Heart left ventricle (tissue), 16 donors: ENCODE results near the gene PDZD4. TPM values are rescaled to one million over a fixed set of nuclear protein-coding genes. Genes with fewer than 3 reads are reported as not detected.

Source experiments
- ATAC-seq, 4 donors: fragments of 200-7000 bp; cut with Tn5 transposase; one replicate each; pipeline ENCODE4 v1.9.1; 2020 to 2022; ENCODE audit warnings: moderate library complexity in 4 of 4, mild to moderate bottlenecking in 3 of 4, moderate number of reproducible peaks in 1 of 4
- DNase-seq, 5 donors: peaks; one replicate each; pipeline ENCODE4 v3.0.0-alpha.2; 2020
- H3K27ac ChIP-seq, 12 donors: fragments of 200-600 bp; sonication (generic) in 4 of 12; one replicate each; pipeline versions ENCODE4 v1.5.0 to v1.8.0; 2016 to 2022; ENCODE audit warnings: mild to moderate bottlenecking in 2 of 12
- H3K27me3 ChIP-seq, 9 donors: fragments of 200-600 bp; sonication (generic) in 2 of 9; one replicate each; pipeline versions ENCODE4 v1.5.1 to v1.8.0; 2016 to 2022; ENCODE audit warnings: mild to moderate bottlenecking in 3 of 9
- H3K36me3 ChIP-seq, 9 donors: fragments of 200-600 bp; sonication (generic) in 2 of 9; one replicate each; pipeline versions ENCODE4 v1.5.0 to v1.8.0; 2018 to 2022; ENCODE audit warnings: mild to moderate bottlenecking in 2 of 9
- H3K4me1 ChIP-seq, 12 donors: fragments of 200-600 bp; sonication (generic) in 4 of 12; one replicate each; pipeline versions ENCODE4 v1.5.0 to v1.8.0; 2016 to 2022; ENCODE audit warnings: mild to moderate bottlenecking in 3 of 12
- H3K4me3 ChIP-seq, 12 donors: fragments of 200-600 bp; sonication (generic) in 4 of 12; one replicate each; pipeline versions ENCODE4 v1.5.0 to v1.8.0; 2017 to 2022; ENCODE audit warnings: mild to moderate bottlenecking in 9 of 12, moderate library complexity in 4 of 12
- H3K9me3 ChIP-seq, 12 donors: fragments of 200-600 bp; sonication (generic) in 4 of 12; one replicate each; pipeline versions ENCODE4 v1.5.0 to v1.8.0; 2016 to 2022; ENCODE audit warnings: mild to moderate bottlenecking in 1 of 12
- CTCF ChIP-seq, 12 donors: fragments of 200-600 bp; sonication (generic) in 4 of 12; IDR thresholded peaks; one replicate each; pipeline versions ENCODE4 v1.5.0 to v1.8.0; 2018 to 2022; ENCODE audit warnings: antibody characterized with exemption in 12 of 12, mild to moderate bottlenecking in 5 of 12
- POLR2A ChIP-seq, 2 donors: fragments of 450-650 bp; IDR thresholded peaks; one replicate each; pipeline ENCODE4 v1.6.1; 2017; ENCODE audit warnings: antibody characterized with exemption in 2 of 2, mild to moderate bottlenecking in 2 of 2, moderate library complexity in 2 of 2
- WGBS, 4 donors: extraction: QIAGEN DNeasy Blood & Tissue Kit in 2 of 4; methylation state at CpG; one replicate each; pipeline versions ENCODE4 v1.1.5 to v1.1.7; 2013 to 2018; 5-methylcytosine and 5-hydroxymethylcytosine counted together
- intact Hi-C, 10 donors: fragments of 100-400 bp; cut with DNase I; formaldehyde crosslinking; loops; one replicate each; pipeline versions ENCODE4 v1.11.1 to v1.14.2; 2022
- polyA plus RNA-seq, 2 donors: library from polyadenylated mRNA; stranded (reverse); fragments of 200-250 nt; gene quantifications; one replicate each; pipeline ENCODE4 v1.2.3, GENCODE V29; 2013
- total RNA-seq, 9 donors: library from RNA; depleted of rRNA in 2 of 9; stranded (reverse); fragments of >200 nt in 2 of 9; fragmentation: NEBNext Ultra II Directional in 3 of 9; extraction: Animal tissue kit (Norgen Biotek cat#: 25700) in 3 of 9; gene quantifications; one replicate each; pipeline versions ENCODE4 v1.1.0 to v1.2.4, GENCODE V29; 2016 to 2023
- donor health status: ischemic (EF 13 %, LVEDD 7.1; RV severe dilation, severe dysfunction).
- donor health status: healthy with polysubstance abuse.
- donor health status: DM: no; HTN: yes; CAD: no.
- donor health status: DM: no; HTN: no; CAD: no.
- donor health status: ischemic (EF 25% LVEDD 6.9; RV normal size, moderate dysfunction).
- donor health status: ischemic (EF 25% LVEDD 5.7; RV mildly dilated, moderate dysfunction).
- donor health status: healthy.
- donor health status: DM: yes; HTN: yes; CAD: no.
- donor health status: ischemic (EF 35%, LVEDD 5.7; RV mildly dilated, moderate dysfunction).
- donor health status: nonischemic (EF 11% LVEDD 7.7; RV severe dilation, severe dysfunction).
- donor health status: DM: yes; HTN: yes; CAD: no.
- donor health status: PGD.
- donor health status: ischemic (EF 29% LVEDD 5.4; RV normal size, mild dysfunction).
- donor health status: nonischemic (EF 23%, LVEDD 6.1; RV moderate dilation, normal function).

The PDZD4 gene
- total and polyA plus RNA-seq, 11 donors = 1.7 to 4.0 (median 2.4) TPM

DNA sequence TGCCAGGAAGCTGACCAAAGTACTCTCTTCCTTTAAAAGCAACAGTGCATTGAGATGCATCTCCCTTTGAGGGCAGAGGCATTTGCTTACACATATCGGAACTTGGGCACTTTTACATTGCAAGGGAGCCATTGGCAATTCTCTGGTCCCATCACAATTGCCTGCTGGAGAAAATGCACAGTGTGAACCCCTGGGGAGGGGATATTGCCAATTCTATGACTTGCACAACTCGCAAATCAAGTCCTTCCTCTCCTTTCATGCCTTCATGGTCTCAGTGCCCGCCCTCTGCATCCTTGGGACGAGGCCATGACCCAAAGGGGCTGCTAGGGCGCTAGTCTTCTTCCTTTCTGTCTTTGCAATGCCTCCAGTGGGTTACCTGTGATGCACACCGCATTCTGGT, 14.9 kb upstream of the PDZD4 start:
- TF ChIP-seq CTCF (IDR thresholded peaks at IDR 0.05) (no peak), POLR2A (IDR thresholded peaks at IDR 0.05) (no peak)
- DNase-seq (no peak), ATAC-seq (no peak)
- no peaks in the 10 kb centered on the region for H3K4me1 ChIP-seq
- H3K27me3 ChIP-seq = peaks cover 0 to 80% (median 0%) of the 10 kb centered on the region in 9 donors
- H3K36me3 ChIP-seq = no peaks in the 10 kb centered on the region
- intact Hi-C loops = no loop called here
- no peaks in the 10 kb centered on the region for H3K9me3 ChIP-seq
- H3K4me3 ChIP-seq = no peak overlapping the region
- no peak overlapping the region for H3K27ac ChIP-seq
- WGBS, 4 donors = 35 to 49% (median 42%) methylated on average over 6 of the region's 6 CpGs

GRCh38 chrX:153844509-153845082, 14.3 kb upstream of the PDZD4 start:
- intact Hi-C loops = no loop called here
- Histone ChIP-seq H3K9me3 (no peaks in the 10 kb centered on the region), H3K27me3 (peaks cover 0 to 80% (median 0%) of the 10 kb centered on the region in 9 donors), H3K4me3 (no peak overlapping the region), H3K36me3 (no peaks in the 10 kb centered on the region), H3K27ac (no peak overlapping the region), H3K4me1 (no peaks in the 10 kb centered on the region)
- 19 to 37% (median 29%) methylated on average over 6 of the region's 6 CpGs for WGBS, 4 donors
- ATAC-seq = no peak
- no peak for DNase-seq
- TF ChIP-seq POLR2A (IDR thresholded peaks at IDR 0.05) (no peak), CTCF (IDR thresholded peaks at IDR 0.05) (no peak)

DNA sequence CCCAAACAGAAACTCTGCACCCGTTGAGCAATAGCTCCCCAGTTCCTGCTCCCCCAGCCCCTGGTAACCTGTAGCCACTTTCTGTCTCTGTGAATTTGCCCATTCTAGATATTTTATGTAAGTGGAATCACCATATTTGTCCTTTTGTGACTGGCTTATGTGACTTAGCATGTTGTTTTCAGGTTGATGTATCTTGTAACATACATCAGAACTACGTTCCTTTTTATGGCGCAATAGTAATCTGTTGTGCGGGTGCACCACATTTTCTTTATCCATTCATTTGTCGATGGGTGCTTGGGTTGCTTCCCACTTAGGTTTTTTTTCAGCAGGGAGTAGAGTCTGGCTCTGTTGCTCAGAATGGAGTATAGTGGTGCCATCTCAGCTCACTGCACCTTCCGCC, 6.6 kb upstream of the PDZD4 start:
- Histone ChIP-seq H3K27ac (no peak overlapping the region), H3K36me3 (no peaks in the 10 kb centered on the region), H3K9me3 (no peaks in the 10 kb centered on the region), H3K4me1 (no peaks in the 10 kb centered on the region), H3K27me3 (peaks cover 0 to 70% (median 0%) of the 10 kb centered on the region in 9 donors), H3K4me3 (no peak overlapping the region)
- TF ChIP-seq CTCF (IDR thresholded peaks at IDR 0.05) (no peak), POLR2A (IDR thresholded peaks at IDR 0.05) (no peak)
- ATAC-seq (no peak), DNase-seq (no peak)
- 85 to 93% (median 89%) methylated on average over 6 of the region's 6 CpGs for WGBS, 4 donors
- intact Hi-C loops = loop anchor here in 2 of 10 donors (10.0 kb wide), 1 partner anchor 68 kb away; the partner anchor contains the start of gene AVPR2 (in 2 of the 2)

DNA sequence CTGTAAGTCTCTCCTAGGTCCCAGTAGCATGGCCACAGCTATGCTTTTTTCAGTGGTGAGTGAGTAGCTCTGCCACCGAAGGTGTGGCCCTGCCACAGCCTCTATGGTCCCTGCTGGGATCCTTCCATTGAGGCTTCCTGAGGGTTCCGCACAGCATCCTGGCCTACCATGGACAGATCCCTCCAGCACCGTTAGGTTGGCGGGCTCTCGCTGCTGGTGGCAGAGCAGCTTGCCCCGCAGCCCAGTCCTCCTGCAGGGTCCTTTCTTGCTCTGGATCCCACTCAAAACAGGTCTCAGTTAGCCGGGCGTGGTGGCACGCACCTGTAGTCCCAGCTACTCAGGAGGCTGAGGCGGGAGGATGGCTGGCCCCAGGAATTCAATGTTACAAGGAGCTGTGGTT, 2.4 kb upstream of the PDZD4 start:
- Histone ChIP-seq H3K9me3 (no peaks in the 10 kb centered on the region), H3K36me3 (no peaks in the 10 kb centered on the region), H3K4me3 (no peak overlapping the region), H3K27ac (no peak overlapping the region), H3K4me1 (peaks cover 0 to 23% (median 0%) of the 10 kb centered on the region in 12 donors), H3K27me3 (peaks cover 0 to 67% (median 0%) of the 10 kb centered on the region in 9 donors)
- WGBS, 4 donors = 73 to 86% (median 78%) methylated on average over 9 to 10 of the region's 10 CpGs
- TF ChIP-seq POLR2A (IDR thresholded peaks at IDR 0.05) (no peak), CTCF (IDR thresholded peaks at IDR 0.05) (no peak)
- no peak for DNase-seq
- intact Hi-C loops = loop anchor here in 2 of 10 donors (10.0 kb wide), 1 partner anchor 72 kb away; the partner anchor contains the start of gene AVPR2 (in 2 of the 2)
- no peak for ATAC-seq
